ENCODE data around the gene ZFY.
"Not testable (repeated sequence)": the region's sequence is repeated elsewhere in the genome, so short reads cannot be mapped to it uniquely, and the experiment has no call there.

The ZFY gene

DNA sequence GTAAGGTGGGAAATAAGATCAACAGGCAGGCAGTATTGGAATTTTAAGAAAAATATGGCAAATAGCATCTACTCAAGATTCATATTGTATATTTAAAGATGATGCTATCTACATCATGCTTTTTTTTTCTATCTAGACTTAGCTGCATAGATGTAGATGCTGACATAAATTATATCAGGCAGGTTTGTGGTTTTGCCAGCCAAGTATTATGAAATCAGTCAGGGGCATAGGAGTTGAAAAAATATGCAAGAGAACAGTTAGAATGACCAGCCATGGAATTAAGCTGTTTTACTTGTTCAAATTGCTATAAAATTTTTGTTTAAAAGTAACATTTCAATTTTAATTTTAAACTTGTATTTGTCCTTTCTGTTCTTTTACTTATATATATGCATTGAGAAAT, 34.4 kb downstream of the ZFY start:
- H3K4me3 ChIP-seq: no peak overlapping the region
- TF ChIP-seq, protein P1, sequence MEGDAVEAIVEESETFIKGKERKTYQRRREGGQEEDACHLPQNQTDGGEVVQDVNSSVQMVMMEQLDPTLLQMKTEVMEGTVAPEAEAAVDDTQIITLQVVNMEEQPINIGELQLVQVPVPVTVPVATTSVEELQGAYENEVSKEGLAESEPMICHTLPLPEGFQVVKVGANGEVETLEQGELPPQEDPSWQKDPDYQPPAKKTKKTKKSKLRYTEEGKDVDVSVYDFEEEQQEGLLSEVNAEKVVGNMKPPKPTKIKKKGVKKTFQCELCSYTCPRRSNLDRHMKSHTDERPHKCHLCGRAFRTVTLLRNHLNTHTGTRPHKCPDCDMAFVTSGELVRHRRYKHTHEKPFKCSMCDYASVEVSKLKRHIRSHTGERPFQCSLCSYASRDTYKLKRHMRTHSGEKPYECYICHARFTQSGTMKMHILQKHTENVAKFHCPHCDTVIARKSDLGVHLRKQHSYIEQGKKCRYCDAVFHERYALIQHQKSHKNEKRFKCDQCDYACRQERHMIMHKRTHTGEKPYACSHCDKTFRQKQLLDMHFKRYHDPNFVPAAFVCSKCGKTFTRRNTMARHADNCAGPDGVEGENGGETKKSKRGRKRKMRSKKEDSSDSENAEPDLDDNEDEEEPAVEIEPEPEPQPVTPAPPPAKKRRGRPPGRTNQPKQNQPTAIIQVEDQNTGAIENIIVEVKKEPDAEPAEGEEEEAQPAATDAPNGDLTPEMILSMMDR (IDR thresholded peaks at IDR 0.05): no peak
- no peak overlapping the region for H3K27ac ChIP-seq
- DNase-seq (ENCODE audit: low spot score): no peak

DNA sequence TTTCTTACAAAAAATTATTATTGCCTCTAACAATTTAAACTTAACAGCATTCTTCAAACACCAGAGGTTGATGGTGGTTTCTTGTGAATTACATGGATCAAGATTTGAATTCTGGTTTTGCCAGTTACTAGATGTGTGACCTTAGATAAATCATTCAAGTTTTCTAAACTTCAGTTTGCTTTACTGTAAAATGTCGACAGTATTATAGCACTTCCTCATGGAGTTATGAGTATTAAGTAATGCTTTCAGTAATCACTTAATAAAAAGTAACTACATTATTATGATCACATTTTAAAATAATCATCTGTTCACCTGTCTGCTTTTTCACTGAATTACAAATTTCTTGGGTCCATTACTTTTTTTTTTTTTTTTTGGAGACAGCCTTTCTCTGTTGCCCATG, 37.5 kb downstream of the ZFY start:
- no peak for DNase-seq (ENCODE audit: low spot score)
- no peak overlapping the region for H3K4me3 ChIP-seq
- TF ChIP-seq, protein P1 (IDR thresholded peaks at IDR 0.05): no peak
- no peak overlapping the region for H3K27ac ChIP-seq

DNA sequence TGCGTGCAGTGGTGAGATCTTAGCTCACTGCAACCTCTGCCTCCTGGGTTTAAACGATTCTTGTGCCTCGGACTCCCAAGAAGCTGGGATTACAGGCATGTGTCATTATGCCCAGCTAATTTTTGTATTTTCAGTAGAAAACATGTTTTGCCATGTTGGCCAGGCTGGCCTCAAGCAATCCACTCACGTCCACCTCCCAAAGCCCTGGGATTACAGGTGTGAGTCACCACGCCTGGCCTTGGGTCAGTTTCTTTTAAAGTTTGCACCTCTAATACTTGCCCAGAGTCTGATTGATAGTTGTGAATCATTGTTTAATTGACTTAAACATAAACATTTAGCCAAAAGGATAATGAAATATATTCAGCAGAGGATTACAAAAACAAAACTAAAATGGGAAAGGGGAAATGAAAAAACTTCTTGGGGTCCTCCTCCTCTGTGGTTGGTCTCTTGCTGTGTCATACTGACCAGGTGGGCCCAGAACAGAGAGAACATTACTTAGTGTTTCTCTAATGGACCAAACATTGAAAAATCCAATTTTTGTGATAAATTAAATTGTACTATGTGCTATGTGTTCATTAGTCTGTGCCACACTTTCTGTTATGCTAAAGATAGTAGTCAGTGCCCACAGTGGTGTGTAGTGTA, 38.0 kb downstream of the ZFY start:
- no peak for DNase-seq (ENCODE audit: low spot score)
- Histone ChIP-seq H3K4me3 (no peak overlapping the region), H3K27ac (no peak overlapping the region)
- TF ChIP-seq, protein P1 (IDR thresholded peaks at IDR 0.05): no peak

DNA sequence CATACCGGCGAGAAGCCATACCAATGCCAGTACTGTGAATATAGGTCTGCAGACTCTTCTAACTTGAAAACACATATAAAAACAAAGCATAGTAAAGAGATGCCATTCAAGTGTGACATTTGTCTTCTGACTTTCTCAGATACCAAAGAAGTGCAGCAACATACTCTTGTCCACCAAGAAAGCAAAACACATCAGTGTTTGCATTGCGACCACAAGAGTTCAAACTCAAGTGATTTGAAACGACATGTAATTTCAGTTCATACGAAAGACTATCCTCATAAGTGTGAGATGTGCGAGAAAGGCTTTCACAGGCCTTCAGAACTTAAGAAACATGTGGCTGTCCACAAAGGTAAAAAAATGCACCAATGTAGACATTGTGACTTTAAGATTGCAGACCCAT, 44.1 kb downstream of the ZFY start:
- Histone ChIP-seq H3K4me3 (no peak overlapping the region), H3K27ac (no peak overlapping the region)
- TF ChIP-seq, protein P1 (IDR thresholded peaks at IDR 0.05): no peak
- no peak for DNase-seq (ENCODE audit: low spot score)

DNA sequence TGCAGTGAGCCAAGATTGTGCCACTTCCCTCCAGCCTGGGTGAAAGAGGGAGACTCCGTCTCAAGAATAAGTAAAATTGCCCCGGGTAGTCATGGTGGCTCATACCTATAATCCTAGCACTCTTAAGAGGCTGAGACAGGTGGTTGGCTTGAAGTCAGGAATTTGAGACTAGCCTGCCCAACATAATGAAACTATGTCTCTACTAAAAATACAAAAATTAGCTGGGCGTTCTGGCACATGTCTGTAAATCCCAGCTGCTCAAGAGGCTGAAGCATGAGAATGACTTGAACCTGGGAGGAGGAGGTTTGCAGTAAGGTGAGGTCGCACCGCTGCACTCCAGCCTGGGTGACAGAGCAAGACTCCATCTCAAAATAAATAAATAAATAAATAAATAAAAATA, 49.3 kb downstream of the ZFY start:
- TF ChIP-seq, protein P1 (IDR thresholded peaks at IDR 0.05): no peak
- DNase-seq (ENCODE audit: low spot score): no peak
- no peak overlapping the region for H3K4me3 ChIP-seq
- H3K27ac ChIP-seq: no peak overlapping the region

DNA sequence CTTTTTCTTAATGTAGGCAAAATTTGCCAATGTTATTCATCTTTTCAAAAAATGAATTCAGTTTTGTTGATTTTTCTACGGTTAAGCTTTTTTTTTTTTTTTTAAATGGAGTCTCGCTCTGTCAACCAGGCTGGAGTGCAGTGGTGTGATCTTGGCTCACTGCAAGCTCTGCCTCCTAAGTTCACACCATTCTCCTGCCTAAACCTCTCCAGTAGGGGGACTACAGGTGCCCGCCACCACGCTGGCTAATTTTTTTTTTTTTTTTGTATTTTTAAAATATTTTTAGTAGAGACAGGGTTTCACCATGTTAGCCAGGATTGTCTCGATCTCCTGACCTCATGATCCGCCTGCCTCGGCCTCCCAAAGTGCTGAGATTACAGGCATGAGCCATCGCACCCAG, 52.0 kb downstream of the ZFY start:
- not testable (repeated sequence) for H3K27ac ChIP-seq; H3K4me3 ChIP-seq; DNase-seq (ENCODE audit: low spot score)

DNA sequence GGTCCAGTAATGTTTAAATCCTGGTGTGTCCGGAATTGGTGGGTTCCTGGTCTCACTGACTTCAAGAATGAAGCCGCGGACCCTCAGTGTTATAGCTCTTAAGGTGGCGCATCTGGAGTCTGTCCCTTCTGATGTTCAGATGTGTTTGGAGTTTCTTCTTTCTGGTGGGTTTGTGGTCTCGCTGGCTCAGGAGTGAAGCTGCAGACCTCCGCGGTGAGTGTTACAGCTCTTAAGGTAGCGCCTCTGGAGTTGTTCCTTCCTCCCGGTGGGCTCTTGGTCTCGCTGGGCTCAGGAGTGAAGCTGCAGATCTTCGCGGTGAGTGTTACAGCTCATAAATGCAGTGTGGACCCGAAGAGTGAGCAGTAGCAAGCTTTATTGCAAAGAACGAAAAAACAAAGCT, 62.2 kb downstream of the ZFY start:
- DNase-seq (ENCODE audit: low spot score); H3K27ac ChIP-seq; H3K4me3 ChIP-seq: not testable (repeated sequence)

DNA sequence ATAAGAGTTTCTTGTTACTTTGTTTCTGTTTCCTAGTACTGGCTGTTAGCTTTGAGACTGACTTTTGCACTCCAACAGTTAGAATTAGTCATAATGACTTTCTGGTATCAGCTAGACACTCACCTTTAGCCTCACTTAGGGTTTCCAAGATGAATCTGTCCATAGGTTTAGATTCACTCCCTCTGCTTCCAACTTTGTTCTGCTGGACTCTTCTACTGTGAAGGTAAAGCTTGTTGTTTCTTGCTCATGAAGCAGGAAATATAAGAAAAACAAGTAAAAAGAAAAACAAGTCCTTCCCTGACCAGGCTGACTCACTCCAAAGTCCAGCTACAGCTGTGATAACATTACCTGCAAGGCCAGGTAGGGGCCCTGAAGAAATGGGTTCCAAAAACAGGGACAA, 67.0 kb downstream of the ZFY start:
- no peak overlapping the region for H3K4me3 ChIP-seq
- H3K27ac ChIP-seq: no peak overlapping the region

More for the DNA sequence above, 67.0 kb downstream of the ZFY start:
- TF ChIP-seq, protein P1 (IDR thresholded peaks at IDR 0.05): no peak
- no peak for DNase-seq (ENCODE audit: low spot score)

All from coronary artery (tissue), 2 donors.